22Rv1 (cell line): ENCODE results near the gene EMID1.

Experiments
- ZFX ChIP-seq: fragments of 450-650 bp; IDR thresholded peaks from 2 replicates; pipeline ENCODE4 v1.6.1; 2017; ENCODE audit warnings: antibody characterized with exemption, borderline replicate concordance
- TF ChIP-seq, protein P1 (sequence below): fragments of 450-650 bp; IDR thresholded peaks from 2 replicates; pipeline ENCODE4 v1.5.1; 2017; ENCODE audit warnings: mild to moderate bottlenecking

DNA sequence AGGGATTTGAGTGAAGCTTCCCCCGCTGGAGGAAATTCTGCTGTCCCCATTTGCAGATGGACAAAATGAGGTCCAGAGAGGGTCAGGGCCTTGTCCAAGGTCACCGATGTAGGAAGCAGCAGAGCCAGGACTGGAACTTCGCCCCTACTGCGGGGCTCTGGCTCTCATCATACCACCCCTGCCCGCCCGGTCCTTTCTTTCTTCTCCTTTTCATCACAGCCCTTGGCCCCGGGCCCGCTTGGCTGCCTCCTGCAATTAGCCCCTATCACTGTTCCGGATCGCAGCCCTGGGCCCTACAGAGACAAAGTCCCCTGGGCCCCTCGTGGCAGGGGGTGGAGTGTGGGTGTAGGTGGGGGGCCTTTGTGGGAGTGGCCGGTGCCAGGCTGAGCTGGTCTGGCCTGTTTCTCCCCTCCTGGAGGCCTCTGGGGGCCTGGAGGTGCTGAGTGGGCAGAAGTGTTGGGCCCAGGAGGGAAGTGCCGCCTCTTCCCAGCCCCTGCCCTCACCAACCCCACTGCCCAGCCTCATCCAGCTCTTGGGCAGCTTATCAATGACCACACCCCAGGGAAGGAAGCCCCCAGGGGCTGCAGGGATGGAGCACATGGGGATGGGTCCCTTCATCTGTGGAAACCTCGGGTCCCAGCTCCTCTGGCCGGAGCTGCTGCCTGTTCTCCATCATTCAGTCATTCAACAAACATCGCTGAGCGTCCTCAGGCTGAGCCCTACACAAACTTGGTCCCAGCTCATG lies 3.4 kb downstream of the EMID1 start:
- TF ChIP-seq, protein P1, sequence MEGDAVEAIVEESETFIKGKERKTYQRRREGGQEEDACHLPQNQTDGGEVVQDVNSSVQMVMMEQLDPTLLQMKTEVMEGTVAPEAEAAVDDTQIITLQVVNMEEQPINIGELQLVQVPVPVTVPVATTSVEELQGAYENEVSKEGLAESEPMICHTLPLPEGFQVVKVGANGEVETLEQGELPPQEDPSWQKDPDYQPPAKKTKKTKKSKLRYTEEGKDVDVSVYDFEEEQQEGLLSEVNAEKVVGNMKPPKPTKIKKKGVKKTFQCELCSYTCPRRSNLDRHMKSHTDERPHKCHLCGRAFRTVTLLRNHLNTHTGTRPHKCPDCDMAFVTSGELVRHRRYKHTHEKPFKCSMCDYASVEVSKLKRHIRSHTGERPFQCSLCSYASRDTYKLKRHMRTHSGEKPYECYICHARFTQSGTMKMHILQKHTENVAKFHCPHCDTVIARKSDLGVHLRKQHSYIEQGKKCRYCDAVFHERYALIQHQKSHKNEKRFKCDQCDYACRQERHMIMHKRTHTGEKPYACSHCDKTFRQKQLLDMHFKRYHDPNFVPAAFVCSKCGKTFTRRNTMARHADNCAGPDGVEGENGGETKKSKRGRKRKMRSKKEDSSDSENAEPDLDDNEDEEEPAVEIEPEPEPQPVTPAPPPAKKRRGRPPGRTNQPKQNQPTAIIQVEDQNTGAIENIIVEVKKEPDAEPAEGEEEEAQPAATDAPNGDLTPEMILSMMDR = no peak
- no peak for TF ChIP-seq ZFX
